ENCODE measurements around the gene FRMD5. TPM values are rescaled to one million over a fixed set of nuclear protein-coding genes. Genes with fewer than 3 reads are reported as not detected.

Gene FRMD5
- total and polyA plus RNA-seq, 7 donors, result 0.41 to 1.8 (median 0.92) TPM

GRCh38 chr15:43923553-43923952, 271.5 kb downstream of the FRMD5 start:
- TF ChIP-seq POLR2A (IDR thresholded peaks at IDR 0.05) (no peak), POLR2AphosphoS5 (IDR thresholded peaks at IDR 0.05) (no peak), EP300 (IDR thresholded peaks at IDR 0.05) (no peak)
- Histone ChIP-seq H3K36me3 (no peaks in the 10 kb centered on the region), H3K4me3 (no peak overlapping the region), H3K4me1 (peaks cover 0 to 21% (median 10%) of the 10 kb centered on the region in 4 donors), H3K27me3 (no peaks in the 10 kb centered on the region), H3K27ac (no peak overlapping the region), H3K9me3 (no peaks in the 10 kb centered on the region)
- no peak for DNase-seq
- WGBS, 2 donors, result 98% methylated on average over 4 of the region's 4 CpGs
- intact Hi-C loops (cut with DNase I), result no loop called here

GRCh38 chr15:43922021-43922420, 273.1 kb downstream of the FRMD5 start:
- Histone ChIP-seq H3K9me3 (no peaks in the 10 kb centered on the region), H3K4me3 (no peak overlapping the region), H3K36me3 (no peaks in the 10 kb centered on the region), H3K4me1 (peaks cover 0 to 21% (median 10%) of the 10 kb centered on the region in 4 donors), H3K27me3 (no peaks in the 10 kb centered on the region), H3K27ac (no peak overlapping the region)
- no peak for DNase-seq
- TF ChIP-seq CTCF (IDR thresholded peaks at IDR 0.05), result no peak
- no peak for TF ChIP-seq POLR2AphosphoS5 (IDR thresholded peaks at IDR 0.05)
- 89 to 90% methylated on average over 4 of the region's 4 CpGs for WGBS, 2 donors
- intact Hi-C loops (cut with DNase I), result no loop called here

- TF ChIP-seq POLR2A (IDR thresholded peaks at IDR 0.05), result no peak
- no peak for TF ChIP-seq POLR2AphosphoS5 (IDR thresholded peaks at IDR 0.05)
- no peak for TF ChIP-seq CTCF (IDR thresholded peaks at IDR 0.05)
- TF ChIP-seq EP300 (IDR thresholded peaks at IDR 0.05), result no peak
- Histone ChIP-seq H3K4me3 (no peak overlapping the region), H3K27ac (no peak overlapping the region), H3K36me3 (no peaks in the 10 kb centered on the region), H3K27me3 (no peaks in the 10 kb centered on the region), H3K4me1 (peaks cover 0 to 22% (median 13%) of the 10 kb centered on the region in 4 donors), H3K9me3 (no peaks in the 10 kb centered on the region)
- DNase-seq, result no peak
- intact Hi-C loops (cut with DNase I), result no loop called here
- WGBS, 2 donors, result 81 to 86% methylated on average over 6 of the region's 6 CpGs
These were observed 274.3 kb downstream of the FRMD5 start for GRCh38 chr15:43920815-43921214.

GRCh38 chr15:43920254-43920600, 274.8 kb downstream of the FRMD5 start:
- H3K27ac ChIP-seq, result no peak overlapping the region
- no peaks in the 10 kb centered on the region for H3K27me3 ChIP-seq
- intact Hi-C loops (cut with DNase I), result no loop called here
- H3K4me3 ChIP-seq, result no peak overlapping the region
- H3K9me3 ChIP-seq, result no peaks in the 10 kb centered on the region
- no peak for DNase-seq
- no peak for TF ChIP-seq CTCF (IDR thresholded peaks at IDR 0.05)
- TF ChIP-seq EP300 (IDR thresholded peaks at IDR 0.05), result no peak
- no peak for TF ChIP-seq POLR2AphosphoS5 (IDR thresholded peaks at IDR 0.05)
- TF ChIP-seq POLR2A (IDR thresholded peaks at IDR 0.05), result no peak
- no peaks in the 10 kb centered on the region for H3K36me3 ChIP-seq
- H3K4me1 ChIP-seq, result peaks cover 0 to 28% (median 16%) of the 10 kb centered on the region in 4 donors
- 76 to 79% methylated on average over 2 of the region's 2 CpGs for WGBS, 2 donors

- peaks cover 0 to 33% (median 17%) of the 10 kb centered on the region in 4 donors for H3K4me1 ChIP-seq
- TF ChIP-seq POLR2A (IDR thresholded peaks at IDR 0.05) (no peak), EP300 (IDR thresholded peaks at IDR 0.05) (no peak), CTCF (IDR thresholded peaks at IDR 0.05) (no peak), POLR2AphosphoS5 (IDR thresholded peaks at IDR 0.05) (no peak)
- no peak overlapping the region for H3K4me3 ChIP-seq
- intact Hi-C loops (cut with DNase I), result no loop called here
- no peak for DNase-seq
- H3K27ac ChIP-seq, result no peak overlapping the region
- no peaks in the 10 kb centered on the region for H3K27me3 ChIP-seq
- no peaks in the 10 kb centered on the region for H3K36me3 ChIP-seq
- 73 to 85% methylated on average over 5 of the region's 5 CpGs for WGBS, 2 donors
- H3K9me3 ChIP-seq, result no peaks in the 10 kb centered on the region
These were observed 275.4 kb downstream of the FRMD5 start for GRCh38 chr15:43919540-43920253.

Measured in sigmoid colon (tissue), 7 donors.